ENCODE results near the gene DDX1.

GRCh38 chr2:15563227-15564100 is 28.2 kb upstream of the DDX1 start:
- no peak for TF ChIP-seq CTCF (IDR thresholded peaks at IDR 0.05)
- no peak for TF ChIP-seq POLR2A (IDR thresholded peaks at IDR 0.05)
